Cortex of kidney (tissue), 1 donor: ENCODE results near the gene NHSL2.

Source experiments
- DNase-seq: peaks from one replicate; lab custom pipeline; 2025; lab: John Stamatoyannopoulos, UW

NHSL2 gene

DNA sequence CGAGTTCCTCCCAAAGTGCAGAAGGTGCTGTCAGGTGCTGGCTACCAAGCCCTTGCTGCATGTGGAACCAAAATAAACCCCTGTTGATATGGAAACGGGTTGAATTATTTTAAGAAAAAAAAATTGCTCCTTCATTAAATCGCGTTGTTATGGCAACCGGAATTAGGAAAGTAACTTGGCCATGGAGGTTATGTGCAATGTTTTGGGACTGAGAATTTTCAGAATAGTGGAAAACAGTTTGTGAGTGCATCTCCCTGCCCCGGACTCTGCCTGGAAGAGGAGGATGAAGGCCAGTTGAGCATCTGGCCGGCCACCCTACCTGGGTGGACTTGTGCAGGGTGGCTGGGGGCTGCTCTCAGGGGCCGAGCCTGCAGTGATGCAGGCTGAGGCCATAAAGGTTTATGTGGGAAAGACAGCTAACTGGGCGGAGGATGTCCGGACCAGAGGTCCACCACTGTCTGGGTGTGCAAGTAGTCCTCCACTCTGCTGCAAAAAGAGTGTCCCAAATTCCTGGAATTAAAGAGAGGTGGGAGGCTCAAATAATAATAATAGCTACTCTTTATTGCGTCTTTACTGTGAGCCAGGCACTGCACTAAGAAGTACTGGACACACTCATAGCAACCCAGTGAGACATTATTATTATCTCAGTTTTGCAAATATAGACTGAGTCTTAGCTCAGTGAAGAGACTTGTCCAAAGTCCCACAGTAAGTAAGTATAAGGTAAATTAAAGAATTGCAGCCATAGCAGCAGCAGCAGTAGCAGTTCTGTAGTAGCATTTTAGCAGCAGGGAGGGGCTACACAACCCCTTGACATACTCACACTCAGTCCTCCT, 200.4 kb downstream of the NHSL2 start:
- no peak for DNase-seq

DNA sequence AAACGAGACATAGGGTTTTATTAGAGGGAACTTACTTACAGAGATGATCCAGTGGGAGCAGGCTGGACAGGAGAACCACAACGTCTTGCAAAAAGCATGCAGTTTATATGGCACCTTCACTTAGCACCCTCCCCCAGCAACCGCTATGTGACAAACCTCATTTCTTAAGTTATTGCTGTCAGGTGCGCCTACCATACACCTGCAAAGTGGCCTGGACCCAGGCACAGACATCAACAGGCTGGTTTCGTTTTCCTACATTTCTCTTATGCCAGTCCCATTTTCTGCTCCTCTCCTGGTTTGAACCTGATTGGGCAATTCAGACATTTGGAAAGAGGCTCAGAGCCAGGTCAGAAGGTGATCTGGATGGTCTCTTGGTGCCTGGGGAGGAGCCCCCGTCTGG, 202.8 kb downstream of the NHSL2 start:
- DNase-seq, result no peak

DNA sequence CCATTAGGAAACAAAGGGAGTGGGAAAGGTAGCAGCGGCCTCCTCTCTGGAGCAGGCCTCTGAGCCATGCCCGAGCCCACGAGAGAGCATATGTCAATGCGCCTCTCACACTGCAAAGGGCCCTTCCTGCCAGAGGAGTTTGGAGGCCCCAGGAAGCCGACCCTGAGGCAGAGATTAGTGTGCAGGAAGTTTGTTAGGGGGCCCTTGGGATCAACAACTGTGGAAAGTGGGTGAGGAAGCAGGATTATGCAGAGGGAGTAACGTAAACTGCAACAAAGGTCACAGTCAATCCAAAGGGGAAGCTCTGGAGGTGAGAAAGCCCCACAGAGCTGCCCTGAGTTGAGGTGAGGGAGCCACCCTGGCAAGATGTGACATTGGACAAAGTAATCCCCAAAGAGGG, 203.7 kb downstream of the NHSL2 start:
- no peak for DNase-seq

DNA sequence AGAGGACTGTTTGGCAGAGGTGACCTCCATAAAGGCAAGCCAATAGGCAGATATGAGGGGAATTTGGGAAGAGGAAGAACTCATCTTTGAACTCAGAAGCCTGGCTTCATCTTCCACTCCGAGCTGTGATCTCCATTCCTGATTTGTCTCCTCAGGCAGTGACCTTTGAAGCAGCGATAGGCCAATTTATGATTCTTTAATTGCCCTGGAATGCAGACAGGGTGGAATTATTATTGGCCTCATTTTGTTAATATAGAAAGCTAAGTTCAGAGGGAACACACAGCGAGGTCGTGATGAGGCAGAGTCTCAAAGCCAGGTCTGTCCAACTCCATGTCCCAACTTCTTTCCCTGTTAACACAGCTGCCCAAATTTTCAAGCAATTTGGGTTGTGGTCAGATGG, 204.2 kb downstream of the NHSL2 start:
- DNase-seq, result no peak

DNA sequence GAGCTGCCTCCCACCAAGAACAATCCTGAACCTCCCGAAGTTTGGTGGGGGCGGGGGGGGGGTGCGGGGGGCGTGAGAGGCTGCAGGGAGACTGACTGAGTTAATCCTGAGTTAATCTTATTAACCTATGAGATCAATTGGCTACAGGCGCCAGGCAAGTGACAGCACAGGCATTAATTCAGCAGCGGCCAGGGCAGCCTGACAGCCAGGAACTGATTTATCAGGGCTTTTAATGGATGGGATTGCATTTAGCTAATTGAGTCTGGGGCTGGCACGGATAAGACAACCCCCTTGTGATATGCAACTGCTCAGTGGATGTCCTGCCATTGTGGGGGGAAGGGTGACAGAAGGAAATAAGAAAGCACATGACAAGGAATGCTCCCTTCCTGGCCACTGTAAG, 204.7 kb downstream of the NHSL2 start:
- DNase-seq, result no peak

DNA sequence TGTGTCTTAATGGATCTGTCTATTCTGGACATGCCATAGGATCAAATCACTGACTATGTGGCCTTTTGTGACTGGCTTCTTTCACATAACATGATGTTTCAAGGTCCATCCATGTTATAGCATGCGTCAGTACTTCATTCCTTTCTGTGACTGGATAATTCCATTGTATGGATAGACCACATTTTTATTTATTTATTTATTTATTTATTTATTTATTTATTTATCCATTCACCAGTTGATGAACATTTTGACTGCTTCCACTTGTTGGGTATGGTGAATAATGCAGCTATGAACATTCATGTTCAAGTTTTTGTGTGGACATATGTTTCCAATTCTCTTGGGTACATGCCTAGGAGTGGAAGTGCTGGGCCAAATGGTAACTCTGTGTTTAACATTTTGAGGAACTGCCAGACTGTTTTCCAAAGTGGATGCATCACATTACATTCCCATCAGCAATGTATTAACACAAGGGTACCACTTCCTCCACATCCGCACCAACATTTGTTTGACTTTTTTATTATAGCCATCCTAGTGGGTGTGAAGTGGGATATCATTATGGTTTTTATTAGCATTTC, 207.1 kb downstream of the NHSL2 start:
- DNase-seq, result no peak

DNA sequence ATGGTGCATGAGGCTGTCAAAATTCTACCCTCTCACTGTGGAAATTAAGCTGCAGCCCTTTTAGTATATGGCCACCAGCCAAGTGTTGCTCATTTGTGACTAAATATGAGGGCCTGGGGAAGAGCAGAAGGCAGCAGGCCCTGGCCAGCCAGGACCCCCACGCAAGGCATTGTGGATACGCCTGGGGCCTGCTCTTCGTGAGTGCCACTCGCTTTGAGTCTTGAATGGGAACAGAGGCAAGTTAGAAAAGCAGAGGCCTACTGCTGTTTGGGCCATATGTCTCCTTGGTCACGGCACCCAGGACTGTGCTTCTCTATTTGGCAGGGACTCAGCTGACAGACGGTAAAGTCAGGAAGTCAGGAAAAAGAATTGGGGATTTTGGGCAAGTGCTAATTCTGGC, 210.2 kb downstream of the NHSL2 start:
- no peak for DNase-seq

DNA sequence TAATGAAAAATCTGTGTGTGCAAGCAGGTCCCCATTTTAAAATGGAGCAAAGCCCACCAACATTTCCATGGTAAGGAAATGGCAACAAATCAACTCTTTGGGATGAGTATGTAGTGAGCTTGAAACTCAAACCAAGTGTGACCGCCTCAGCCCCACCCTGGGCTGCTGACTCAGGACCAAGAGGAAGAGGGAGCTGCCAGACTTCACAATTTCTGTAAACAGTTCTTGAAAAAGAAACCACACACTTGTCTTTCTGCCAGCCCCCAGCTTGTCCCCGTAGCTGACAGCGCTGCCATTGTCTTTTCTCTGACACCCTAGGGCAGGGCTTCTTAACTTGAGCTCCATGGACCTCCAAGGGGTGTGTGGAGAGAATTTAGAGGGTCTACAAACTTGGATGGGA, 210.7 kb downstream of the NHSL2 start:
- DNase-seq, result no peak

DNA sequence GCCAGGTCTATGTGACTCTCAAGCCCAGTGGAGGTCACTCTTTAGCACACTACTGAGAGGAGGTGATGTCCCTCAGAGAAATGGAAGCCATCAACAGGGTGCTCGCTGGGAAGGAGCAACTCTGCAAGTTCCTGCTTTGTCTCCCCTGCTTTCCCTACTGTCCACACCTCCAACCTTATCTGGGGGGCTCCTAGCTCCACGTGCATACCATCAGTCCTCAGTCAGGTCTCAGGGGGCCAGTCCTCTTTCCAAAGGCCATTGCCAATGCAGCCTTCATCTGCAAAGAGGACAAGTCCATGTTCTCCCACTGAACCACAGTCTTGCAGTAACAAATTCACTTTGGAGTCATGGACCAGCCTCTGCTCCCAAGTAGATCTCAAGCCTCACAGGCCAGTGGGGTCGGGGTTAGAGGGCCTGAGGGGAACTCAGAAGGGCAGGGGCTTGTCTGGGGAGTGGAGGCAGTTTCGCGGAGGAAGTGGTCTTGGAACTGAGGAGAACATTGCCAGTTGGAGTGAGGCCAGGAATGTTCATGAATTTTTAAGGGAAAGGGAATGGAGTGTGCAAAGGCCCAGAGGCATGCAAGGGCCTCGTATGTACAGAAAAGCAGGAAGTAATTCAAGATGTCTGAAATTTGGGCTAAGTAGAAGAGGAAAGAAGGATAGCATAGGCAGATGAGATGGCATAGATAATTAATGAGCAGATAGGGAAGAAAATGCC, 212.1 kb downstream of the NHSL2 start:
- DNase-seq, result peak; percentile 1

DNA sequence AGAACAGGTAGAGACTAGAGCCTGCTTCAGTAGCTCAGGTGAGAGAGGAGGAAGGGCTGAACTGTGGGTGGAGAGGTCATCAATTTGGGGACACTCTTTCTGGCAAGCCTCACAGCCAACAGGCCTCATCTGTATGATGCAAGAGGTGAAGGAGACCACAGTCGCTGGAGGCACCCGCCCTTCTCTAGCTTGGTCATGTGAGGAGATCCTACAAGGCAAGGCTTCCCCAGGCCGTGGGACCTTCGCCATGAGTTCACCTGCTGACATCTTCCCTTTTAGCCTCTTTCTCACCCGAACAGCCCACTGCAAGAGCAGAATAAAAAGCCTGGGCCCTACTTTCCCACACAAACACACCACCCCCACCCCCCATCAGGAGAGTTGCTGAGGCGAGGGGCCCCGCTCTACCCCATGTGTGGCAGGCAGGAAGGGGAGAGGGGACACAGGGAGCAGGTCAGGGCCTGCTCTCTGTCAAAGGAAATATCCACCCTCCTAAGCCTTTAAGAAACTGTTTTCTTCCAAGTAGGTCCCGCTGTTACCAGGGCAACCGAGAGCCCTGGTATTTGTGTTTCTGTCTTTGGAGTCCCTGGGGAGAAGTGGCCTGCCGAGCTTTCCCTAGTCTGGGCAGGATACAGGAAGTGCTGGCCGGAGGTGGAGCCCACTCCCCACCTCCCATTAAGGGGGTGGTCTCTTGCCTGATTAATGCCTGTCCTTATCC, 213.0 kb downstream of the NHSL2 start:
- no peak for DNase-seq

DNA sequence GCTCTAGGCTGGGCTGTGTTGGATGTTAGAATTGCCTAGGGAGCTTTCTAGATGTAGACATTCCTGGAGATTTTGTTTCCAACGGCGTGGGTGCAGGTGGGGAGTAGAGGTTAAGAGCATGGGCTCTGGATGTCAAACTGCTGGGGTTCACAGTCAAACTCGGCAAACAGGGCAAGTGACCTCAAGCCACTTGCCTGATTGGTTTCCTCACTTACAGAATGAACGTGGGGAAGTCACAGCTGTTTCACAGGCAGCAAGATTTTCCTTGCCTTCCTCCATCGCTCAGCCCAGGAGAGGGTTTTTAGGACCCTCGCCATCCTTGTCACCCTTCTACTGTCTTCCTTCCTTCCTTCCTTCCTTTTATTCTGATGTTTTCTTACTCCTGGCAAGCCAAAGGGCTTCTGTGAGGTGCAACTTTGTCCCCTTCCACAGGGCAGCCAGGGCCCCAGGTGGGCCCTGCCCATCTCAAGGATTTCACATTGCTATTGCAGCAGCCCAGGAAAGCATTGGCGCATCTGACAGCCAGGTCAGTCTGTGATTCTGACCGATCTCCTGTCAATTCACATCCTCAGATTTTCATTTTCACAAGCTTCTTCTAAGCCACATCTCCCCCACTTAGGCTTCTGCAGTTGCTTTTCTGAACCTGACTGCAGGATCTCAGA, 214.0 kb downstream of the NHSL2 start:
- DNase-seq, result no peak

DNA sequence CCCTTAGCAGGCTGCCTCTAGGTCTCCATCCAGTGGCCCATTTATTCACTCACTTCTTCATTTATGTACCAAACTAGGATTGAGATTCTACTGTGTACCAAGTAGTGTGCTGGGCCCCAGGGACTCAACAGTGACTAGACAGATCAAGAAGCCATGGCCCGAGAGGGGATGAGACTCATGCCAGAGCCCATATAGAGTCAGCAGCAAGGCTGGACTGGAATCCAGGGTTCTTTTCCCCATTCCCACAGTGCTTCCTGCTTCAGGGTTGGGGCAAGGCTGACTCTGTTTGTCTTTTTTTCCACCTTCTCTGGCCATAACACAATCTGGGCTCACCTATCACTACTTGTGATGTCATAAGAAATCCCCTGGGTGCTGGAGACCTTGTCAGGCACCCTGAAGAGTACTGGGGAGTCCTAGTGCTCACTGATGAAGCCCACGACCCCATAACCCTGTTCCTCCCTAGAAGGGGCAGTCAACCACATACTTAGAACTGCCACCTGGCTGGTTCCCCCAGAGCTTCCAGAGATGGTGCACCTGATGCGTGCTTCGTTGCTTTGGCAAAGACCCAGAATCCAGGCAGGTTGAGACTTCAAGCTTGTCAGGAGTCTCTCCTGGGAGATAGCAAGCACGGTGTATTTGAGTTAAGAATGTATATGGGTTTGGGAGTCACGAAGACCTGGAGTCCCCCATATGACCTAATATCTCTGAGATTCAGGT, 214.8 kb downstream of the NHSL2 start:
- no peak for DNase-seq

DNA sequence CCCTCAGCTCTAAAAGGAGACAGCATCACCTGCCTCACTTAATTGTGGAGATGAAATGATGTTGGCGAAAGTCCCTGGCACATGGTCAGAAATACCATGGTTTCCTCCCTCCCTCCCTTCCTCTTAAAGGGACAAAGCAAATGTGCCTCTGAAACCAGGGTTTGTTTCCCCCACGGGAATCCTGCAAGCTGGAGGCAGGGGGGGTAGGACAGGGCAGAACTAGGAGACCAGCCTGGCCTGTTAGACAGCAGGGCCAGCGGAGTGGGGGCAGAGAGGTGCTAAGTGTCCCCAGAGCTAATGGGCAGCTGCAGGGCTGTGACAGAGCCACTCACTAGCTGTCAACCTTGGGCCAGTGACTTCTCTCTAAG, 215.4 kb downstream of the NHSL2 start:
- no peak for DNase-seq

DNA sequence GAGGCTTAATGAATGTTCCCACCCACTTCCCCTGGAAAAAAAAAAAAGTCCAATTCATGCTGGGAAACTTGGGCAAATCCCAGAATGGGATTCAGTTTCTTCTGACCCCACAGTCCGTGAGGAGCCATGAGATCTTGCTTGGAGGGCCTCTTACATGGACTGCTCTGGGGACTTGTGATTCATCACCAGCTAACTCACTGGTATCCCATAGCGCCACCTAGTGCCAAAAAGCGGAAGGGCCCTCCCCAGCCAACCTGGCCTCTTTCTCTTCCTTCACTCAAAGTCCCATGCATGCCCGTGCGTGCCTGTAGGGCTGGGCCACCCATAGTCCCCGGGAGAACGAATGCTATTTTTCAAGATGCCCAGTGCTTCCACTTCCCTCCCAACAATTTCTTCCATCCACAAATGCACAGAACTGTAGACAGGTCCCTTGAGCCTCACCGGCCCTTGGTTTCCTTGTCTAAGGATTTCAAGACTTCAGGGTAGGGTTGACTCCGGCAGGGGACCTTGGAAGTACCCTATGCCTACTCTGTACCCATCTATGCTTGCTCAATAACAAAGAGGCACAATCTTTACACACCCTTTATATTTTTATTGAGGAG, 216.0 kb downstream of the NHSL2 start:
- DNase-seq, result no peak

DNA sequence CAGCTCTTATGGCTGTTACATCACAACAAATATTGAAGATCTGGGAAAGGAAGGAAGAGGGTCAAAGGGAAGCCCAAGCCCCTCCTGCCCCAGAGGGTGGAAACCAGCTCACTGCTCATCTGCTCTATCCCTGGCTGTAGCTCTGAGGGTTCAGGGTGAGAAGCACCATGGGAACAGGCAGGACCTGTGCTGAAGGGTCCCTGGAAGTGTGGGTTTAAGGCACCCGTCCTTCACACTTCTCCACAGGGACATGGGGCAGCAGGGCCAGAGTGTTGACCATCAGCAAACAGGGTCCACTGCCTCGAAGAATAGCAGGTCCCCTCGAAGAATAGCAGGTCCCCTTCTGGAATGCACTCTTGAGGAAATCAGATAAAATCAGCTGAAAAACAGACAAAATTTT, 216.7 kb downstream of the NHSL2 start:
- DNase-seq, result no peak

DNA sequence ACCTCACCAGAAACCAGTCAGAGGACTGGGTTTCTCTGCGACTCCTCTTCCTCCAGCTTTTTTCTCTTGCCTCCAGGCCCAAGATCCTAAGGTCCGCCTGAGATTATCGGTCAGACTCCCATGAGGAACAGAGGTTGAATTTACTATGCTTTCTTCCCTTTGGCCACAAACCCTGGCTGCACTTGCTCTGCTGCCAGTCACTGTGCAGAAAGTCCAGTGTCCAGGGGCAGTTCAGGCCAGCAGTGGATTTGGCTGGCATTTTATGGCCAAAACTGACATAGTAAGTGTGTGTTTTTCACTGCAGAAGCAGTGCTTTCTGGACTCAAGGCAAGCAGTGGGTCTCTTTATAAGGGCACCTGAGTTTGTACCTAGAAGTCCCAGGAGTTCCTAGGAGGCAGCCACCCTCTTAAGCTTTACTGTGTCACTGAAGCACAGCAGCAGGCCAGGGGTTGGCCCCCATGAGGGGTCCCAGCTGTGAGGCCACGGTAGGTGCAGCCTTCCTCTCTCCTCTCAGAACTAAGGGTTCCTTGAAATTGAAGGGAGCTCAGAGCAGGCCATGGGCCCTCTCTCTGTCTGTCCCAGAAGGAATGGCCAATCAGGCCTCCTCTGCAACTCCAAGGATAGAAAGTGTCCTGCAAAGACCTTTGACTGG, 217.7 kb downstream of the NHSL2 start:
- no peak for DNase-seq

DNA sequence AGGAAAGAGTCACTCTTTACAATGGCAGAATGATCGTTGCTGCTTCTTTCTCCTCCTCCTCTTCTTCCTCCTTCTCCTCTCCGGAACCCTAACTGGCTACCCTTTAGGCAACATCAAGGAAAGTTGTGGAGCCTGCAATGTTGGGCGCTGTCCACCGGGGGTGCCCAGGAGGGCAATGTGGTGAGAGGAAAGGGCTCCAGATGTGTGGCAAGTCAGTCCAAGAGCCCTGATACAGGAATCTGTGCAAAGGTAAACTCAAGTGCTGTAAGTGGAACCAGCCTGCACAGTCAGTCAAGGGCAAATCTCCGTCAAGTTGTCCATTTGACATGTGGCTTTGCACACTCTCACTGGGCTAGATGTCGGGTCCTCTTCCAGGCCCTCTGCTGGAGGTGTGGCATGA, 218.2 kb downstream of the NHSL2 start:
- DNase-seq, result no peak

DNA sequence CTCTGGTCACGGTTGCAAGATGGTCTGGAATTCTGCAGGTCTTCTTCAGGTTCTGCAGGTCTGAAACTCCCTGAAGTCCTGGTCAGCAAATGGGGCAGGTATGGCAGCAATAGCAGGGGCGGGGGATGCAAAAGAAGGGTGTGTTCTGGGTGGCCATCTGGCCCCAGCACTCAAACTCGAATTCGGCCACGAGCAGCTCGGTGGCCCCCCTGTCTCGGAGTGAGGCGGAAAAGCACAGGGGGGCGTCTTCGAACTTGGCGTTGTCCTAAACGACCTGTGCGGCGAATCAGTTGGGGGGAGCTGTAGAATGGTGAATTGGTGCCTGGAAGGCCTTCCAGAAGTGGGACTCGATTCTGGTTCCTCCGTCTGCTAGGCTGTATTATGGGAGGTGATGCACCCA, 219.0 kb downstream of the NHSL2 start:
- no peak for DNase-seq

DNA sequence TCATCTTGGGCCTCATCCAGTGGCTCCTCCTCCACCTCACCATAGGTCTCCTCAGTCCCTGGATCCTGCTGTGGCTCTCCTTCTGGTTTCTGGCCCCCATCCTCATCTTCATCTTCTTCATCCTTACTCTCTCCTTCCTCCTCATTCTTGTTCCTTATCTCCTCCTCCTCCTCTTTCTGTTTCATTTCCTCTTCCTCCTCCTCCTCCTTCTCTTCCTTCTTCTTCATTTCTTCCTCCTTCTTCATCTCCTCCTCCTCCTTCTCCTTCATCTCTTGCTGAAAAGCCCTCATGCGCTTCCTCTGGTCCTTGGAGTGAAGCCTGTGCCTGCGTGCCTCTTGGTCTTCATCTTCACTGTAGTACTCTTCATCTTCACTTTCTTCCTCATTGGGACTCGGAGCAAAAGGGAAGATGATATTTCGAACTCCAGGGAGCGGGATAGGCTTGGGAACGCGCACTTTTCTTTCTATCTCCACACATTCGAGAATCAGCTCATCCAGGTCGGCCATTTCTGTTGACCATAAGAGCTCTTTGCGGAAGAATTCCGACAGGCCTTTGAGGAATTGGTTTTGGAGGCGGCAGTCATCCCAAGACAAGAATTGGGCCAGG, 219.6 kb downstream of the NHSL2 start:
- no peak for DNase-seq

DNA sequence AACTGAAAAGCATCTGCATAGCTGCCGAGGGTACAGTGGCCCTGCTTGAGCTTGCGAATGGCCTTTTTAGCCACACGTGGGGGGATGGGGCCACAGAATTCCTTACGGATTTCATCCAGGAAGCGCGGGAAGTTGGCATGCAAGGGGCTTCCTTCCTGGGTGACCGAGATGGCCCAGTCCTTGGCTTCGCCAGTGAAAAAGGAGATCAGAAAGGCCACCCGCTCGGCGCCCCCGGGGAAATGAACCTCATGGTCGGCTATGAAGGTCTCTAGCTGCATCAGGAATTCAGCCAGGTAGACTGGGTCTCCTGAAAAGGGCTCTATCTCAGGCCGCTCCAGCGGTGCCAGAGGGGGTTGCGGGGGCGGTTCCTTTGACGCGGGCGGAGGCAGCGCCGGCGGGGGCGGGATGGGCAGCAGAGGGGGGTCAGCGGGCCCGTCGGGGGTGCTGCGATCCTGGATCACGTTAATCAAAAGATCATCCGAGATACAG, 220.2 kb downstream of the NHSL2 start:
- no peak for DNase-seq
